Stimulated activated naive CD4-positive, alpha-beta T cell treated with Interleukin-2 at 50 U/mL for 16 hours (primary cell): ENCODE measurements around the gene C2orf72.
"Not testable (repeated sequence)": the region's sequence is repeated elsewhere in the genome, so short reads cannot be mapped to it uniquely, and the experiment has no call there.

Source experiments
- DNase-seq: peaks from one replicate; lab custom pipeline; 2025; lab: John Stamatoyannopoulos, UW

The C2orf72 gene

GRCh38 chr2:231015478-231015877, 21.8 kb upstream of the C2orf72 start:
- DNase-seq, result no peak

- DNase-seq, result no peak
Measured at GRCh38 chr2:231015926-231016325, 21.4 kb upstream of the C2orf72 start.

GRCh38 chr2:231016566-231017230, 20.6 kb upstream of the C2orf72 start:
- no peak for DNase-seq

GRCh38 chr2:231017231-231017598, 20.1 kb upstream of the C2orf72 start:
- no peak for DNase-seq

GRCh38 chr2:231018184-231018583, 19.1 kb upstream of the C2orf72 start:
- no peak for DNase-seq

GRCh38 chr2:231025059-231025458, 12.3 kb upstream of the C2orf72 start:
- DNase-seq, result not testable (repeated sequence)

GRCh38 chr2:231028889-231029288, 8.4 kb upstream of the C2orf72 start:
- no peak for DNase-seq

GRCh38 chr2:231029563-231029962, 7.8 kb upstream of the C2orf72 start:
- no peak for DNase-seq

- no peak for DNase-seq
Measured at GRCh38 chr2:231030725-231031124, 6.6 kb upstream of the C2orf72 start.

GRCh38 chr2:231032575-231033140, 4.7 kb upstream of the C2orf72 start:
- DNase-seq, result no peak

GRCh38 chr2:231033147-231034132, 3.9 kb upstream of the C2orf72 start:
- no peak for DNase-seq

GRCh38 chr2:231034291-231034882, 2.9 kb upstream of the C2orf72 start:
- DNase-seq, result no peak

GRCh38 chr2:231036131-231036530, 1.2 kb upstream of the C2orf72 start:
- DNase-seq, result no peak

- no peak for DNase-seq
Measured at GRCh38 chr2:231036578-231037106, 681 bp upstream of the C2orf72 start.

- no peak for DNase-seq
Measured at GRCh38 chr2:231037731-231038482, 584 bp downstream of the C2orf72 start.

- DNase-seq, result no peak
Measured at GRCh38 chr2:231038483-231039293, 1.4 kb downstream of the C2orf72 start.

GRCh38 chr2:231039294-231039664, 2.0 kb downstream of the C2orf72 start:
- DNase-seq, result no peak

GRCh38 chr2:231039821-231040364, 2.6 kb downstream of the C2orf72 start:
- no peak for DNase-seq

- no peak for DNase-seq
Measured at GRCh38 chr2:231041061-231041689, 3.9 kb downstream of the C2orf72 start.

GRCh38 chr2:231043796-231044195, 6.5 kb downstream of the C2orf72 start:
- no peak for DNase-seq
